Right lobe of liver (tissue), 6 donors: Measurements from ENCODE around the gene NR1I2. TPM values are rescaled to one million over a fixed set of nuclear protein-coding genes. Genes with fewer than 3 reads are reported as not detected.
A peak's percentile ranks its signal among the peaks of the same experiment; 100 is the strongest.

Source experiments
- ATAC-seq, 4 donors: fragments of 200-7000 bp; cut with Tn5 transposase; one replicate each; pipeline ENCODE4 v1.9.1; 2020; ENCODE audit warnings: mild to moderate bottlenecking in 4 of 4, moderate library complexity in 4 of 4
- DNase-seq, 3 donors: peaks; one replicate each; pipeline ENCODE4 v3.0.0-alpha.2; 2020
- H3K27ac ChIP-seq, 3 donors: fragments of 200-600 bp; one replicate each; pipeline ENCODE4 v1.8.0; 2022
- H3K27me3 ChIP-seq, 2 donors: fragments of 200-600 bp; one replicate each; pipeline ENCODE4 v1.8.0; 2022
- H3K36me3 ChIP-seq, 4 donors: fragments of 200-600 bp; sonication (generic) in 1 of 4; one replicate each; pipeline versions ENCODE4 v1.5.1 to v1.8.0; 2017 to 2022; ENCODE audit warnings: control low read depth in 1 of 4
- H3K4me1 ChIP-seq, 4 donors: fragments of 200-600 bp; sonication (generic) in 1 of 4; one replicate each; pipeline versions ENCODE4 v1.5.1 to v1.8.0; 2017 to 2022; ENCODE audit warnings: control low read depth in 1 of 4
- H3K4me3 ChIP-seq, 3 donors: fragments of 200-600 bp; one replicate each; pipeline ENCODE4 v1.8.0; 2022
- H3K9me3 ChIP-seq, 4 donors: fragments of 200-600 bp; sonication (generic) in 1 of 4; one replicate each; pipeline versions ENCODE4 v1.5.1 to v1.8.0; 2017 to 2022; ENCODE audit warnings: control low read depth in 1 of 4
- CTCF ChIP-seq, 4 donors: fragments of 200-600 bp in 3 of 4; fragments of 450-650 bp in 1 of 4; IDR thresholded peaks; one replicate each; pipeline versions ENCODE4 v1.5.1 to v1.8.0; 2016 to 2022; ENCODE audit warnings: antibody characterized with exemption in 4 of 4, mild to moderate bottlenecking in 2 of 4
- POLR2A ChIP-seq: fragments of 450-650 bp; IDR thresholded peaks from one replicate; pipeline ENCODE4 v1.6.1; 2017; ENCODE audit warnings: antibody characterized with exemption, mild to moderate bottlenecking
- WGBS: methylation state at CpG from one replicate; pipeline ENCODE4 v1.1.6; 2018; ENCODE audit warnings: low coverage, low lambda C conversion rate; ENCODE audit not compliant: insufficient coverage; ENCODE audit errors: missing lambda C conversion rate; 5-methylcytosine and 5-hydroxymethylcytosine counted together
- intact Hi-C, 2 donors: fragments of 100-400 bp; cut with DNase I; formaldehyde crosslinking; loops; one replicate each; pipeline versions ENCODE4 v1.11.2 to v1.14.1; 2022
- total RNA-seq, 6 experiments: library from RNA; depleted of rRNA in 2 of 6; stranded (reverse); fragments of >200 nt in 2 of 6; fragmentation: NEBNext Ultra II Directional in 3 of 6; extraction: Animal tissue kit (Norgen Biotek cat#: 25700) in 3 of 6; gene quantifications; one replicate each; pipeline versions ENCODE4 v1.1.0 to v1.2.4, GENCODE V29; 2016 to 2023
- donor health status: DM: no; HTN: yes; CAD: no.
- donor health status: DM: no; HTN: no; CAD: no.
- donor health status: DM: no; HTN: no; CAD: no.
- donor health status: DM: no; HTN: yes; CAD: no.
- donor health status: DM: no; HTN: yes; CAD: no.

Gene NR1I2
- total RNA-seq, 6 experiments from 2014 or later: 24.9 to 188 (median 91.4) TPM

- H3K36me3 ChIP-seq: no peaks in the 10 kb centered on the region
- intact Hi-C loops: no loop called here
- H3K27me3 ChIP-seq: no peaks in the 10 kb centered on the region
- peak in 1 of 4 donors; percentile 16 for ATAC-seq
- H3K4me3 ChIP-seq: no peak overlapping the region
- 86% methylated on average over 1 of the region's 1 CpG for WGBS
- H3K27ac ChIP-seq: no peak overlapping the region
- no peaks in the 10 kb centered on the region for H3K9me3 ChIP-seq
- DNase-seq: no peak
- TF ChIP-seq CTCF (IDR thresholded peaks at IDR 0.05): no peak
- no peak for TF ChIP-seq POLR2A
- H3K4me1 ChIP-seq: peaks cover 0 to 2% (median 0%) of the 10 kb centered on the region in 4 donors
Observed at GRCh38 chr3:119831941-119832371, 50.1 kb downstream of the NR1I2 start.

- Histone ChIP-seq H3K27me3 (no peaks in the 10 kb centered on the region), H3K27ac (no peak overlapping the region), H3K9me3 (no peaks in the 10 kb centered on the region), H3K4me3 (no peak overlapping the region), H3K36me3 (no peaks in the 10 kb centered on the region), H3K4me1 (no peaks in the 10 kb centered on the region)
- peak in 2 of 4 donors; percentile 27 to 37 for ATAC-seq
- TF ChIP-seq CTCF (IDR thresholded peaks at IDR 0.05): no peak
- TF ChIP-seq POLR2A: no peak
- intact Hi-C loops: no loop called here
- WGBS: 85% methylated on average over 2 of the region's 2 CpGs
- DNase-seq: no peak
Observed at GRCh38 chr3:119834754-119835370, 53.0 kb downstream of the NR1I2 start.

GRCh38 chr3:119835556-119835955 is 53.7 kb downstream of the NR1I2 start:
- H3K4me1 ChIP-seq: no peaks in the 10 kb centered on the region
- intact Hi-C loops: no loop called here
- TF ChIP-seq CTCF (IDR thresholded peaks at IDR 0.05) (no peak), POLR2A (no peak)

GRCh38 chr3:119841808-119842471 is 60.0 kb downstream of the NR1I2 start:
- no peak for ATAC-seq
- no peaks in the 10 kb centered on the region for H3K27me3 ChIP-seq
- no peaks in the 10 kb centered on the region for H3K4me1 ChIP-seq
- no peak overlapping the region for H3K4me3 ChIP-seq
- TF ChIP-seq POLR2A (no peak), CTCF (IDR thresholded peaks at IDR 0.05) (no peak)
- no peak overlapping the region for H3K27ac ChIP-seq
- no peaks in the 10 kb centered on the region for H3K36me3 ChIP-seq
- 75% methylated on average over 2 of the region's 2 CpGs for WGBS
- H3K9me3 ChIP-seq: no peaks in the 10 kb centered on the region
- DNase-seq: no peak
- intact Hi-C loops: no loop called here

More at GRCh38 chr3:119835556-119835955, 53.7 kb downstream of the NR1I2 start:
- Histone ChIP-seq H3K9me3 (no peaks in the 10 kb centered on the region), H3K27me3 (no peaks in the 10 kb centered on the region), H3K27ac (no peak overlapping the region), H3K4me3 (no peak overlapping the region), H3K36me3 (no peaks in the 10 kb centered on the region)
- DNase-seq (no peak), ATAC-seq (peak in 1 of 4 donors; percentile 22)
